Renal pelvis (tissue), 4 donors: ENCODE measurements around the gene RGPD3. TPM values are rescaled to one million over a fixed set of nuclear protein-coding genes. Genes with fewer than 3 reads are reported as not detected.
"Not testable (repeated sequence)": the region's sequence is repeated elsewhere in the genome, so short reads cannot be mapped to it uniquely, and the experiment has no call there.

ENCODE experiments used
- DNase-seq: peaks from one replicate; pipeline ENCODE4 v3.0.0-alpha.2; 2013
- polyA plus RNA-seq, 3 donors: library from polyadenylated mRNA; unstranded; fragments of 120-200 nt; gene quantifications; one replicate each; pipeline ENCODE4 v1.2.1, GENCODE V29; 2013; ENCODE audit not compliant: insufficient read length in 3 of 3

The RGPD3 gene
- polyA plus RNA-seq, 3 donors = 0.21 to 0.38 (median 0.34) TPM

GRCh38 chr2:106486551-106487385 is 18.6 kb upstream of the RGPD3 start, which contains the start of gene CD8B2:
CD8B2 (plus strand) TSS chr2:106487364; CDS start chr2:106487427, 63 bp downstream.
- not testable (repeated sequence) for DNase-seq

GRCh38 chr2:106479563-106479962 is 11.3 kb upstream of the RGPD3 start:
- DNase-seq = not testable (repeated sequence)

DNA sequence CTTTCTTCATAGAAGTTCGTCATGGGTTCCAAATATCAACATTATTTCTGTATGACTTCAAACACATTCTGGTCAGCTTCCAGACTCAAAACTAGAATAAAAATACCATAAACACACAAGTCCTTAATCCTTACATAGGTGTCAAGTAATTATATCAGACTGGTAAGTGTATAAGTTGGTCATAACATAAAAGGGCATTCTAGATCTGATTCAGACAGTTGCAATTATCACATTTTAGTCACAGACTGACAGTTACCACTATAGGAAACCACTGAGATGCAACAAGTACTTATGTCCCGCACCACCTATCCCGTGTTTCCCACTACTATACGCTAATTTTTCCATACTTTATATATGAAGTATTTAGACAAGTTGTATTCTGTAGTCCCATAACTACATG is 9.4 kb upstream of the RGPD3 start:
- not testable (repeated sequence) for DNase-seq

- not testable (repeated sequence) for DNase-seq
Measured at GRCh38 chr2:106470658-106471057, 2.4 kb upstream of the RGPD3 start.

- DNase-seq = not testable (repeated sequence)
Measured at GRCh38 chr2:106467516-106467915, 697 bp downstream of the RGPD3 start.

- DNase-seq = not testable (repeated sequence)
Measured at GRCh38 chr2:106461882-106462281, 6.3 kb downstream of the RGPD3 start.

DNA sequence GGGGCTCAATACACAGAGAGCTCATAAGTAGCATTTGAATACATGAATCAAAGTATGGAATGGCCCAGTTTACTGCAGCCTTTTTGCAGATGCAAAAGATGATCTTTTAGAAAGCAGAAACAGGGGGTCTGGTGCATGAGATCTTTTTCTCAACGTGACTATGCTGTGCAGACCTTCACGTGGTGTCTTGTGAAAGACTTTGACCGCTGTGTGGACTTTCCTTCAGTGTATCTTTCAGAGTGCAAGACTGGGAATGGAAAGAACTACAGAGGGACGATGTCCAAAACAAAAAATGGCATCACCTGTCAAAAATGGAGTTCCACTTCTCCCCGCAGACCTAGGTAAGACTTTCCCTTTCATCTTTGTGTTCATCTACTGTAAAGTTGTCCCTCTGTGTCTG is 77.5 kb downstream of the RGPD3 start:
- DNase-seq = not testable (repeated sequence)

- DNase-seq = not testable (repeated sequence)
Measured at GRCh38 chr2:106388814-106389410, 79.3 kb downstream of the RGPD3 start.

DNA sequence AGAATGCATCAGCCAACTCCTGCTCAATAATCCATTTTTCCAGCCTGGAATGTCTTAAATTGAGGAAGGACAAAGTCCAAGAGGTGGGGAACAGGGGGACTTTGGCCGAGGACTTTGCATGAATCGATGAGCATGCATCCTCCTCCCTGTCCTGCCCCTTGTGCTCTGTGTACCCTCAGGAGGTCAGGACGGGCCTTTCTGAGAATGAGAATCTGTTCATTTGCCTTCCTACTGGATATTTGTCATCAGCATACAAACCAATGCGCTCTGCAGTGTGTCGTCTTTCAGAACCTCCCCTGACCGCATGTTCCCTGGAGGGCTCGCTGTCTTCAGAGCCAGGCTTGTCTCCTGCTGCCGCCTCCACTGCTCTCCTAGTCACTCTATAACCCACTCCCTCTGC is 83.7 kb downstream of the RGPD3 start:
- not testable (repeated sequence) for DNase-seq

DNA sequence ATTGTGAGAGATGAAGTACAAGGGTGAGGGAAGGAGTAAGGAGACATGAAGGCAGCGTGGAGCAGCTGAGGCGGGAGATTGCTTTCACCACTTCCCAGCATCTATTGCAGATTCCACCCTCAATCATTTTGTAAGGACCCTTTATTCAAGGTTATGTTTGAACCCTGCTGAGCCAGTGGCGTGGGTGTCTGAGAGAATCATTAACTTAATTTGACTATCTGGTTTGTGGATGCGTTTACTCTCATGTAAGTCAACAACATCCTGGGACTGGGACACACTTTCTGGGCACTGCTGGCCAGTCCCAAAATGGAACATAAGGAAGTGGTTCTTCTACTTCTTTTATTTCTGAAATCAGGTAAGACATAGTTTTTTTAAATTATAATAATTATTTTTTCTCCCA is 86.3 kb downstream of the RGPD3 start:
- DNase-seq = not testable (repeated sequence)

GRCh38 chr2:106379567-106379966 is 88.6 kb downstream of the RGPD3 start:
- not testable (repeated sequence) for DNase-seq

GRCh38 chr2:106369182-106369581 is 99.0 kb downstream of the RGPD3 start:
- DNase-seq = not testable (repeated sequence)

DNA sequence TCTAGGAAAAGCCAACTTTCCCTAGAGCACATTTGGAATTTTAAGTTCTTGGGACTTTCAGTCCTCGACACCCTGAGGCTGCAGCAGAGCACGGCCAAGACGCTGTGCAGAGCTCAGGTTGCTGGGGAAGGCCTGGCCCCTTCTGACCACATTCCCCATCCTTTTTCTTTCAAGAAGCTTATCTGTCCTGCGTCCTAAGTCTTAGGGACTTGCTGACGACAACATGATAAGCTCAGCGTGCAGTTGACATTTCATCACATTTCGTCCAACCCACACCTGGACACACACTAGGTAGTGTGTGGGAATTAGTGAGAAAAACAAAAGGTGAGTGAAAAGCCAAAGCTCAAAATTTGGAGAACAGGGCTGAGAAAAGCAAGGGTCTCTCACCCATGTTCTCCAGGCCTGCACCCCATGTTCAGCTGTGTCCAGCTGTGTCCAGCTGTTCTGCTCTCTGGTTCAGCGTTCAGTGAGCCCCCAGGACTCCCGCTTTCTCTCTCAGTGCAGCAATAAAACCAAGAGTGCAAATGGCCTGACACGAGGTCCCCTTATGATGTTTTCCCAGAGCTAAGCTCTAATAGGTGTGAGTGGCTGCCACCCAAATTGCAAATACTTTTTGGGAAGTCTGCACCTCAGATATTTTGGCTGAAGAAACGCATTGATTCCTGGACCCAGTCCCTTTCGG is 101.9 kb downstream of the RGPD3 start:
- DNase-seq = no peak

DNA sequence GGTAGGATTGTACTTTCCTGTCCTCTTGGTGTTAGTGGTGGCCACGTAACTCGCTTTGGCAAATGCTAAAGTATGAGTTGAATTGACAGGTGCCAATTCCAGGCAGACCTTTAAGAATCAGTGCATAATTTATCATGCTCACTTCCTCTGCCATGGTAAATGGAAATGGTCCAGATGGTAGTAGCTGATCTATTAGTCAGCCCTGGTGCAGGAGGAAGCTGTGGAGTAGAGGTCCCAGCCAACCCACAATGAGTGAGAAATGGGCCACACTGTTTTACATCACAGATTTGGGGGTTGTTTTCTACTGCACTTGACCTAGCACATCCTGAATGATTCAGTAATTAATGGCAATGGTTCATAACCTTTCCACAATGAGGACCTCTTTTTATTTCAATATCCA is 104.4 kb downstream of the RGPD3 start:
- no peak for DNase-seq

DNA sequence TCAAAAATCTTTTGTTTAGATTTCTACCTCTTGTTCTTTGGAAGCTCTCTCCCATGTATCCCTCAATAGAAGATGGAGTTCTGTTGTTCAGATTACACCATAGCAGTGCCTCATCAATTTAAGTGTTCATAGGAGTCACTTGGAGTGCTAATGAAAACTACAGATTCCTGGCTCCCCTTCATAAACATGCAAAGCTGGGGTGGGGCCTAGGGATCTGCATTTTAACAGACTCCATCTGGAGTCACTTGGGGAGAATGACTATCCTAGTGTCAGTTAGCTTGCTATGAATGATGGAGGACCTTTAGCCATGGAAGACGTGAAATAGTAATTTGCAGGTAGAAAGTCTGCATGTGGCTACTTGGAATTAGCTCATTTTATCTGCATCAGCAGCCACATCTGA is 105.4 kb downstream of the RGPD3 start:
- DNase-seq = no peak

GRCh38 chr2:106359512-106359911 is 108.7 kb downstream of the RGPD3 start:
- DNase-seq = no peak

- DNase-seq = no peak
Measured at GRCh38 chr2:106358521-106358920, 109.7 kb downstream of the RGPD3 start.

DNA sequence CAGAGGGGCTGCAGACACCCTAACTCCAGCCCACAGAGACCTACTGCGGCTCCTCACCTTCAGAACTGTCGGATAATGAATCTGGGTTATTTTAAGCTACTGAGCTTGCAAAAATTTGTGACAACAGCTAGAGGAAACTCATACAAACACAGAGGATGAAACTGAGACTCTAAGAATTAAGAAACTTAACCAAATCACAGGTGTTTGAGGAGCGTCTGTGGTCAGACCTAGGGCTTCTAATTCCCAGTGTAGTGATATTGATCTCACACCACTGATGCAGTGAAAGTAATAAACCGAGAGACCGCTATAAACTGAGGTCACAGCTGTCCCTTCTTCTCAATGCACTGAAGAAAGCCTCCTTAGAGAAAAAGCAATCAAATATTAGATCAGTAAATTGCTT is 110.1 kb downstream of the RGPD3 start:
- DNase-seq = no peak

GRCh38 chr2:106356291-106356690 is 111.9 kb downstream of the RGPD3 start:
- no peak for DNase-seq

GRCh38 chr2:106353676-106354075 is 114.5 kb downstream of the RGPD3 start:
- DNase-seq = no peak

DNA sequence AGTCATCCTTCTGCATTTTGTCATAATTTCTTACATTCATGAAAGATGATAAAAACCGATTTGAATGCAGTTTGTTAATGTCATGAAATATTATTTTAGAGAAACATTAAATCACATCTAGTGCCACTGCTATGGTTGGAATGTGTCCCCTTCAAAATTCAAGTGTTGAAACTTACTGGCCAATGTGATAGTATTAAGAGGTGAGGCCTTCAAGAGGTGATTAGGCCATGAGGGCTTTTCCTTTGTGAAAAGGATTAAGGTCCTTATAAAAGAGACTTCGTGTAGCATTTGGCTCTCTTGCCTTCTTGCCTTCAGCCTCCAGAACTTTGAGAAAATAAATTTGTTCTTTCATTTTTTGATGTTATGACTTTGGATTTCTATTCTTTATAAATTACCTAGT is 117.2 kb downstream of the RGPD3 start:
- DNase-seq = no peak

- DNase-seq = no peak
Measured at GRCh38 chr2:106344302-106344701, 123.9 kb downstream of the RGPD3 start.

DNA sequence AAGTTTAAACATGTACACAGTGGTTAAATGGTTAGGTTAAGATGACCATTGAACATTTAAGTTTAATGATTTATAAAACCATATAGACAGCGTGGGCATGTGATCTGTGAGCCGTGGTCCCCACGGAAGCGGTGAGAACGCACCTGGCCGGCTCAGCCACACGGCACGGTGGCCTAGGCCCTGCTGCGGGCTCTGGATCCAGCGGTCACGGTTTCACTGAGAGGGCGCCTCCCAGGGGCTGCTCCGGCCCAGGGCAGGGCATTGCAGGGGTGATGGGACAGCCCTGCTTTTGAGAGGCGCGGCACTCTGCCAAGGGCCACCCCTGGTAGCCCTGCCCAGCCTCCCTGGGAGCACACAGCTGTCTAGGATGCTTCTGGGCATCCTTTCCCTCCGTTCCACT is 124.9 kb downstream of the RGPD3 start:
- DNase-seq = no peak
